Tibial nerve (tissue), 3 donors: ENCODE measurements around the gene FCSK.

ENCODE experiments used
- CTCF ChIP-seq, 5 experiments: fragments of 200-600 bp in 3 of 5; fragments of 450-650 bp in 2 of 5; sonication (generic) in 3 of 5; IDR thresholded peaks; one replicate each; pipeline ENCODE4 v1.5.1; 2016 to 2019; ENCODE audit warnings: antibody characterized with exemption in 5 of 5, mild to moderate bottlenecking in 3 of 5, moderate library complexity in 2 of 5
- POLR2A ChIP-seq, 2 donors: fragments of 450-650 bp; IDR thresholded peaks; one replicate each; pipeline ENCODE4 v1.6.1; 2017; ENCODE audit warnings: antibody characterized with exemption in 2 of 2, mild to moderate bottlenecking in 2 of 2, moderate library complexity in 2 of 2

- TF ChIP-seq POLR2A (IDR thresholded peaks at IDR 0.05) (no peak), CTCF (IDR thresholded peaks at IDR 0.05) (no peak)
Measured at GRCh38 chr16:70444249-70445063, 9.9 kb upstream of the FCSK start.
